Measurements from ENCODE around the gene KCTD8. TPM values are rescaled to one million over a fixed set of nuclear protein-coding genes. Genes with fewer than 3 reads are reported as not detected.
"Not testable (repeated sequence)": the region's sequence is repeated elsewhere in the genome, so short reads cannot be mapped to it uniquely, and the experiment has no call there.

Gene KCTD8
- total and polyA plus RNA-seq, 2 donors (not counting 3 experiments of a cell fraction or from before 2014, with no cell fraction given), result 0.36 to 0.80 TPM

DNA sequence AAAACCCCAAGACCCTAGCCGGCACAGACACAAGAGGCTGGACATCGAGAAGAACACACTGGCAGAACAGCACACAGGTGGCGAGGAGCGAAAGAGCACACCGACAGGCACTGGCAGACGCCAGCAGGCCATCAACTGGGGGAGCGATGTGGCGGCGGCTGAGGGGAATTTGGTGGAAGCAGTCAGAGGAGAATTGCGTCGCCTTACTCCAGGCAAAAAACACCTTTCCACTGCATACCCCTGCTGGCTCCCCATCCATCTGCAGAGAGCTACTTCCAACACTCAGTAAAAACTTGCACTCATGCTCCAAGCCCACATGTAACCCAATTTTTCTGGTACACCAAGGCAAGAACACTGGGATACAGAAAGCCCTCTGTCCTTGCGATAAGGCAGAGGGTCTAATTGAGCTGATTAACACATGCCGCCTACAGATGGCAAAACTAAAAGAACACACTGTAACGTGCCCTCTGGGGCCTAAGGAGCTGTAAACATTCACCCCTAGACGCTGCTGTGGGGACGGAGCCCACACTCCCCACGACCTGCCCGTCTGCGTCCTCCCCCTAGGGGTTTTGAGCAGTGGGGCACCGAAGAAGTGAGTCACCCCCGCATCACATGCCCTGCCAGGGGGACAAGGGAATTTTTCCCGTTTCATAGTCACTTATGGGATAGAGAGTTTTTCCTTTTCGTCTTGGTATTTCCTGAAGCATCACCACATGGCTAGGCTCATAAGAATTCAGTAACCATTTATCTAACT lies 262.3 kb downstream of the KCTD8 start:
- Histone ChIP-seq H3K4me2 (ENCODE audit: insufficient read depth, low read length) (no peak overlapping the region), H3K4me1 (ENCODE audit: control insufficient read depth, extremely low read depth, insufficient read depth, low read length) (no peaks in the 10 kb centered on the region), H3K27ac (ENCODE audit: insufficient read depth, low read depth, low read length) (no peak overlapping the region), H3K9ac (replicated peaks; ENCODE audit: extremely low read depth, insufficient read depth, low read length) (no peak overlapping the region), H3K36me3 (ENCODE audit: control insufficient read depth in 2 of 2, extremely low read depth in 1 of 2, insufficient read depth in 2 of 2, low read length in 2 of 2) (no peaks in the 10 kb centered on the region), H4K20me1 (replicated peaks; ENCODE audit: control insufficient read depth, extremely low read depth, insufficient read depth, low read length) (no peaks in the 10 kb centered on the region), H3K79me2 (ENCODE audit: control insufficient read depth, insufficient read depth, low read length) (no peaks in the 10 kb centered on the region), H3K9me1 (replicated peaks; ENCODE audit: control insufficient read depth, extremely low read depth, insufficient read depth, low read length) (no peaks in the 10 kb centered on the region), H3K9me3 (replicated peaks; ENCODE audit: control insufficient read depth, insufficient read depth, low read length) (no peaks in the 10 kb centered on the region), H3K27me3 (ENCODE audit: control insufficient read depth in 2 of 2, insufficient read depth in 2 of 2, low read length in 2 of 2) (no peaks in the 10 kb centered on the region), H2AFZ (ENCODE audit: low read depth, low read length) (no peak overlapping the region), H3K4me3 (replicated peaks in 1 of 3; ENCODE audit: insufficient read depth in 1 of 3, low read depth in 1 of 3, low read length in 3 of 3) (no peak overlapping the region)
- dilution Hi-C loops (cut with MboI; ENCODE audit: extremely low pct_ligation_motif_present, low sequenced_read_pairs) (no loop called here), intact Hi-C loops (cut with micrococcal nuclease) (no loop called here)
- POLR2A ChIA-PET, result no interaction called here
- BruUV-seq (replicated peaks), result no TSS peak
- TF ChIP-seq FOS (IDR thresholded peaks at IDR 0.05; ENCODE audit: borderline replicate concordance, insufficient read depth, low read length), result no peak
- no peak for TF ChIP-seq POLR2A (IDR thresholded peaks at IDR 0.05; ENCODE audit: low read depth, low read length)
- TF ChIP-seq, protein P1, sequence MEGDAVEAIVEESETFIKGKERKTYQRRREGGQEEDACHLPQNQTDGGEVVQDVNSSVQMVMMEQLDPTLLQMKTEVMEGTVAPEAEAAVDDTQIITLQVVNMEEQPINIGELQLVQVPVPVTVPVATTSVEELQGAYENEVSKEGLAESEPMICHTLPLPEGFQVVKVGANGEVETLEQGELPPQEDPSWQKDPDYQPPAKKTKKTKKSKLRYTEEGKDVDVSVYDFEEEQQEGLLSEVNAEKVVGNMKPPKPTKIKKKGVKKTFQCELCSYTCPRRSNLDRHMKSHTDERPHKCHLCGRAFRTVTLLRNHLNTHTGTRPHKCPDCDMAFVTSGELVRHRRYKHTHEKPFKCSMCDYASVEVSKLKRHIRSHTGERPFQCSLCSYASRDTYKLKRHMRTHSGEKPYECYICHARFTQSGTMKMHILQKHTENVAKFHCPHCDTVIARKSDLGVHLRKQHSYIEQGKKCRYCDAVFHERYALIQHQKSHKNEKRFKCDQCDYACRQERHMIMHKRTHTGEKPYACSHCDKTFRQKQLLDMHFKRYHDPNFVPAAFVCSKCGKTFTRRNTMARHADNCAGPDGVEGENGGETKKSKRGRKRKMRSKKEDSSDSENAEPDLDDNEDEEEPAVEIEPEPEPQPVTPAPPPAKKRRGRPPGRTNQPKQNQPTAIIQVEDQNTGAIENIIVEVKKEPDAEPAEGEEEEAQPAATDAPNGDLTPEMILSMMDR (IDR thresholded peaks at IDR 0.05; ENCODE audit: extremely low read depth in 1 of 2, insufficient read depth in 1 of 2, low read depth in 1 of 2, low read length in 2 of 2), result peak in 1 of 2 donors; percentile 14
- FAIRE-seq, result no peak
- DNase-seq (ENCODE audit: low read depth, low spot score), result no peak
- CTCF ChIA-PET, result interaction anchor here (0.8 kb wide), 1 partner anchor 28 kb away, joined by 3 read pairs; no protein-coding TSS in a partner anchor

DNA sequence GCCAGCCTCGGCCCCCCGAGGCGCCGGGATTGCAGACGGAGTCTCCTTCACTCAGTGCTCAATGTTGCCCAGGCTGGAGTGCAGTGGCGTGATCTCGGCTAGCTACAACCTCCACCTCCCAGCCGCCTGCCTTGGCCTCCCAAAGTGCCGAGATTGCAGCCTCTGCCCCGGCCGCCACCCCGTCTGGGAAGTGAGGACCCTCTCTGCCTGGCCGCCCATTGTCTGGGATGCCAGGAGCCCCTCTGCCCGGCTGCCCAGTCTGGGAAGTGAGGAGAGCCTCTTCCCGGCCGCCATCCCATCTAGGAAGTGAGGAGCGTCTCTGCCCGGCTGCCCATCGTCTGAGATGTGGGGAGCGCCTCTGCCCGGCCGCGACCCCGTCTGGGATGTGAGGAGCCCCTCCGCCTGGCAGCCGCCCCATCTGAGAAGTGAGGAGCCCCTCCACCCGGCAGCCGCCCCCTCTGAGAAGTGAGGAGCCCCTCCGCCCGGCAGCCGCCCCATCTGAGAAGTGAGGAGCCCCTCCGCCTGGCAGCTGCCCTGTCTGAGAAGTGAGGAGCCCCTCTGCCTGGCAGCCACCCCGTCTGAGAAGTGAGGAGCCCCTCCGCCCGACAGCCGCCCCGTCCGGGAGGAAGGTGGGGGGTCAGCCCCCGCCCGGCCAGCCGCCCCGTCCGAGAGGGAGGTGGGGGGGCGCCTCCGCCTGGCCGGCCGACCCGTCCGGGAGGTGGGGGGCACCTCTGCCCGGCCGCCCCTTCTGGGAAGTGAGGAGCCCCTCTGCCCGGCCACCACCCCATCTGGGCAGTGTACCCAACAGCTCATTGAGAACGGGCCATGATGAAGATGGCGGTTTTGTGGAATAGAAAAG lies 266.9 kb downstream of the KCTD8 start:
- H3K36me3 ChIP-seq (ENCODE audit: control insufficient read depth in 2 of 2, extremely low read depth in 1 of 2, insufficient read depth in 2 of 2, low read length in 2 of 2); H3K27me3 ChIP-seq (ENCODE audit: control insufficient read depth in 2 of 2, insufficient read depth in 2 of 2, low read length in 2 of 2); H4K20me1 ChIP-seq (replicated peaks; ENCODE audit: control insufficient read depth, extremely low read depth, insufficient read depth, low read length); BruUV-seq (replicated peaks); H3K4me2 ChIP-seq (ENCODE audit: insufficient read depth, low read length); H3K9me3 ChIP-seq (replicated peaks; ENCODE audit: control insufficient read depth, insufficient read depth, low read length); H2AFZ ChIP-seq (ENCODE audit: low read depth, low read length); FAIRE-seq; H3K9me1 ChIP-seq (replicated peaks; ENCODE audit: control insufficient read depth, extremely low read depth, insufficient read depth, low read length); H3K9ac ChIP-seq (replicated peaks; ENCODE audit: extremely low read depth, insufficient read depth, low read length); H3K79me2 ChIP-seq (ENCODE audit: control insufficient read depth, insufficient read depth, low read length); dilution Hi-C loops (cut with MboI; ENCODE audit: extremely low pct_ligation_motif_present, low sequenced_read_pairs); DNase-seq (ENCODE audit: low read depth, low spot score); POLR2A ChIA-PET; H3K4me3 ChIP-seq (replicated peaks in 1 of 3; ENCODE audit: insufficient read depth in 1 of 3, low read depth in 1 of 3, low read length in 3 of 3); CTCF ChIA-PET; H3K27ac ChIP-seq (ENCODE audit: insufficient read depth, low read depth, low read length); H3K4me1 ChIP-seq (ENCODE audit: control insufficient read depth, extremely low read depth, insufficient read depth, low read length); intact Hi-C loops (cut with micrococcal nuclease): not testable (repeated sequence)

DNA sequence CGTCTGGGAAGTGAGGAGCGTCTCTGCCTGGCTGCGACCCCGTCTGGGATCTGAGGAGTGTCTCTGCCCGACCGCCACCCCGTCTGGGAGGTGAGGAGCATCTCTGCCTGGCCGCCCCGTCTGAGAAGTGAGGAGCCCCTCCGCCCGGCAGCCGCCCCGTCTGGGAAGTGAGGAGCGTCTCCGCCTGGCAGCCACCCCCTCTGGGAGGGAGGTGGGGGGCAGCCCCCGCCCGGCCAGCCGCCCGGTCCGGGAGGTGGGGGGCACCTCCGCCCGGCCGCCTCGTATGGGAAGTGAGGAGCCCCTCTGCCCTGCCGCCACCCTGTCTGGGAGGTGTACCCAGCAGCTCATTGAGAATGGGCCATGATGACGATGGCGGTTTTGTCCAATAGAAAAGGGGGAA lies 280.8 kb downstream of the KCTD8 start:
- H4K20me1 ChIP-seq (replicated peaks; ENCODE audit: control insufficient read depth, extremely low read depth, insufficient read depth, low read length); BruUV-seq (replicated peaks); H3K4me3 ChIP-seq (replicated peaks in 1 of 3; ENCODE audit: insufficient read depth in 1 of 3, low read depth in 1 of 3, low read length in 3 of 3); DNase-seq (ENCODE audit: low read depth, low spot score); H3K9me1 ChIP-seq (replicated peaks; ENCODE audit: control insufficient read depth, extremely low read depth, insufficient read depth, low read length); dilution Hi-C loops (cut with MboI; ENCODE audit: extremely low pct_ligation_motif_present, low sequenced_read_pairs); H3K9ac ChIP-seq (replicated peaks; ENCODE audit: extremely low read depth, insufficient read depth, low read length); H3K4me2 ChIP-seq (ENCODE audit: insufficient read depth, low read length); H3K79me2 ChIP-seq (ENCODE audit: control insufficient read depth, insufficient read depth, low read length); FAIRE-seq; H3K4me1 ChIP-seq (ENCODE audit: control insufficient read depth, extremely low read depth, insufficient read depth, low read length); H3K27me3 ChIP-seq (ENCODE audit: control insufficient read depth in 2 of 2, insufficient read depth in 2 of 2, low read length in 2 of 2); POLR2A ChIA-PET; H3K9me3 ChIP-seq (replicated peaks; ENCODE audit: control insufficient read depth, insufficient read depth, low read length); H3K36me3 ChIP-seq (ENCODE audit: control insufficient read depth in 2 of 2, extremely low read depth in 1 of 2, insufficient read depth in 2 of 2, low read length in 2 of 2); H2AFZ ChIP-seq (ENCODE audit: low read depth, low read length); CTCF ChIA-PET; H3K27ac ChIP-seq (ENCODE audit: insufficient read depth, low read depth, low read length): not testable (repeated sequence)
- intact Hi-C loops (cut with micrococcal nuclease), result loop anchor here (10.0 kb wide), 1 partner anchor 1833 kb away; no protein-coding TSS in a partner anchor
